NCI-H1417 (cell line): ENCODE data around the gene NASP.

Experiments used
- DNase-seq, 3 experiments: peaks; one replicate each; lab custom pipeline; 2025; lab: John Stamatoyannopoulos, UW

Gene NASP

DNA sequence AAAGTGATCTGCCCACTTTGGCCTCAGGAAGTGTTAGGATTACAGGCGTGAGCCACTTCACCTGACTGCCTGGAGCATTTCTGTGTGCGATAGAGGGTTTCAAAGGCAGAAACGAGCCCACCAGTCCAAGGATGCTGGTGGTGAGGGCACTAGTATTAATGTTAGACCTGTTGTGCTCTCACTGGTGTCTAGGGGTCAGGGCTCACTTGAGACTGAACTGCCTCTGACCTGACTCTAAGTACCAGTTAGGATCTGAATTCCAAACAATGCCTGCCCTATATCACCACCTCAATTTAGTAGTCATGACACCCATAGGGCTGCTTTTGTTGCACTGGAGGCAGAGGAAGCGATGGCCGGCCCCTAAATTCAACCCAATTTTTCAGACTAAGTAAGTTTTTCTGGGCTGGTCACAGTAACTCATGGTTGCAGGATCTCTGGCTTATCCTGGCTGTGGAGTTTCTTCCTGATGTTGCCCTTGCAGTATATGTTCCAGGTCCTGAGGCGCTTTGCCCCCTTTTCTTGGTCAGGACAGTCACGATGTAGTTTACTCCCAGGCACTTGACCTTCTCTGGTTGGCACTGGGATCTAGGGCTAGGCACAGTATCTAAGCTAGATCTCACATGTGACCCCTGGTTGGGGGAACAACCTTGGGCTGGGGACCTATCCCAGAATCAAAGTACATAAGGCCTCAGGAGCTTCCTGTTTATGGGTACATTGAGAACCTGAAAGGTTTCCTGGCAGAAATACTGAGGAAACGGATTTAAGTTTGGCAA is 35.5 kb downstream of the NASP start:
- no peak for DNase-seq

DNA sequence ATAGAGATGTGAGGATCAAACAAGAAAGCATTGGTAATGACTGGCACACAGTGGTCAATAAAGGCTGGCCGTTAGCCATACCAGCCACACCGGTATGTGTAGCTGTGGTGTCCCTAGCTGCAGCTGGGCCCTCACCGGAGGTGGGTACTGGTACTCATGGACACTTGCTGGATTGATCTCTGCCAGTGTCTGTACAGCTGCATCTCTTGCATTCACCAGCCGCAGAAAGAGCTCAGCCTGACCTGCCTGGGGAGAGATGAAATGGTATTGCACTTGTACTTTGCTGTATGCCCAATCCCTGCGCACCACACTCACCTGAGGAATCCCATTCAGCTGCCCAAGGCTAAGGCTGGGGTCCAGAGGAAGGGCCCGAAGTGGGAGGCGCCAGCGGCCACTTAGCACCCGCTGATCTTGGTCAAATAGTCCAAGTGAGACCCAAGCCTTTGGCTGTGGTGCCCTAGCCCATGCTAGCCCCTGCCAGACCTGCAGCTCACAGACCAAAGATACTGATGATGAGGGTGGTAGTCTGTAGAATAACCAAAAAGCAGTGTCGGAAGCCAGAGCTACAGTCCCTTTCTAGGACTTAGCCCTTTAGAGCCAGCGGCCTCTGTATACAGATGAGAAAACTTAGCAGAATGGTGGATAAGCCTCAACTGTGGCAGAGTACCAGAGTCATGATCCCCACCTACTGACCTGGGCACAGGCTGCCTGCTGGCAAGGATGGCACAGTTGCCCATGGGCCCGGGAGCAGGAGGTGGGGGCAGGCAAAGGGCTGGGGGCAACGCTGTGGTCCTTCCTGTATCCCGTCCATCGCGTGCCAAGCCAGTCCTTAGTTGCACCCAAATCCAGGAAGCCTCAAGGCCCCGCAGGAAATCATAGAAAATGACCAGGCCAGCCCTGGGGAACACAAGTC is 37.0 kb downstream of the NASP start:
- DNase-seq, result no peak

DNA sequence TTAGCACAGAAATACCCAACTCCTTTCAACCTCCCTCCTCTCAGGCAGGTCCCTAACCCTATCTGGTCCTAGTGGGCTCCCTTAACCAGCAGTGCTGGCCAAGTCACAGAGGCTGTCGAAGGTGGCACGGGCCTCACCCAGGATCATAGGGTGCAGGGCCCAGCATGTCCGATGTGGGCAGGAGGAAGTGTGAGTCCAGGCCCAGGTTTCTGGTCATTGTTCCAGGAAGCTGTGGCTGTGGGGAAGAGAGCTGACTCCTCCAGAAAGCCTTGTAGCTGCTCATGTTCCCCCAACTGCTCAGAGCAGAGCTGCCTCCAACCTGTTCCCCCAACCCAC is 37.6 kb downstream of the NASP start:
- DNase-seq, result no peak

DNA sequence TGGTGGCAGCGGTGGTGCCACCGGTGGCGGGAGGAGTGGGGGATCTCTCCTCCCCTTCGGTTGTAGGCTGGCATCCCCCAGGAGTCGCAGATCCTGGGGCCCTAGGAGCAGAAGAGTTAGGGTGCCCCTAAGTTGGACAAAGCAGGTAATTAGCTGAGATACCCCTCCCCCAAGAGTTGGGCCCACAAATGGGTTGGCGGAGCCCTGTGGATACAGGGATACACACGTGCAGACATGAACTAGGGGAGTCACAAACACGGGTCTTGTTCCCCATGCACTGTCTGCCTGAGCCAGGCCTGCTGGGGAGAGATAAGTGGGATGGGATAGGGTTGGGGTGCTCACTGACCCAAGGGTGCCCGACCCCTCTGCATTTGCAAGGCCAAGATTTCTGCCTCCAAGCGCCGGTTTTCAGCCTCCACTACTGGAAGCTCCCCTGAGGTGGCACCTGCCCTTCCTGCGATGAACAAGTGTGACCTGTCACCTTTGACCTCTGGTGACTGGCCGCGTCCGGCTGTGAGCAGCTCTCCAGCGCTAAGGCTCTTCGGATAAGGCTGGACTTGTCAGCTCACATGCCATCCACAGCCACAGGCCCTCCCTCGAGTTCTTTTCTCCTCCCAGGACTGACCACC is 38.2 kb downstream of the NASP start:
- DNase-seq, result no peak

DNA sequence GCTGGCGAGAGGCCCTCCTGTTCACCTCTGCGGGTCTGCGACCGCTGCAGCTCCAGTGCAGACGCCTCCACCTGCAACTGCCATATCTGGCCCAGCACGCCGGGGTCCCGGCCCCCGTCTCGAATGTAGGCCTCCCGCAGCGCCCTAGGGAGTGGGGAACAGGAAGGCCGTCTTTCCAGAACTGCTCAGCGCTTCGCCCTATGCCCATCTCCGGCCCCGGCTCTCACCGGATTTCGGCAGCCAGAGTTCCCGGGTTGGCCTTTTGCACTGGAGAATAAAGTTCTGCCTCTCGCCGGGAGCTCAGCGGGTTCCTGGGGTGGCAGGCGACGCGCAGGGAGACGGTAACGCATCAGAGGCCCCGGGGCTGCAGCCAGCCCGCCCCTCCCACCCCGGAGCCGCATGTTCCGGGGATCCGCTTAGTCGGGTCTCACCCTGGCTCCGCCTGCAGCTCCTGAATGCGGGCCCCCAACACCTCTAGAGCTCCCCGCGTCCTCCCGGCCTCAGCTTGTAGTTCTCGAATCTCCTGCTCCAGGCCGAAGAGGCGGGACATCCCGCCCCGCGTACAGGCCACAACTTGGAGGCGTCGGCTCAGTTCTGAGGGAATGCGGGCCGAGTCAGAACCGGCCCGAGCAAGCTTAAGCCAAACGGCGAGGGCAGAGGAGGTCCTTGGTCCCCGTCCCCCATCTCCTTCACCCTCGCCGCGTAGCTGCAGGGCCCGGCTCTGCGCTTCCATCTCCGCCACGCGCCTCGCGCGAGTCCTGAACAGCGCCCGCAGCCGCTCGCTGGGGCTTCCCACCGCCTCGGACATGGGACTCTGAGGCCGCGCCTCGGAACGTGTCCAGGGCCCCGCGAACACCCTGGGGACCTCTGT is 38.9 kb downstream of the NASP start:
- no peak for DNase-seq

DNA sequence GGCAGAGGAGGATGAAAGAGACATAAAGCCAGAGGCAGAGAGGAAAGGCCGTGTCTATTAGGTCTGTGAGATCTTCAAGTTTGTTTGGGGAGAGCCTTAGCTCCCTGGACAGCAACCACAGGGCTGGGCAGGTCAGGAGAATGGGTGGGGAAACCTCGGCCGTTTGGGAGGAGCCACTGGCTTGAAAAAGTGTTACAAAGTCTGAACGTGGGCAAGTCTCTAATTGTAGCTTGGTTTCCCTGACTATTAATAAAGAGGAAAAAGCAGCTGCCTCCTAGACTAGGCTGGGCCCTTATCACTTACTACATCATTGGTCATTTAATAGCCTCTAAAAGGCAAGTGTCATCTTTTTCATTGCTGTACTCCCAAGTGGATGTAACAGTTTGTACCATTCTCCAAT is 40.1 kb downstream of the NASP start, which contains the start of gene CCDC17:
Gene CCDC17 (minus strand): TSS at position 83 of the 400 bp plus-strand sequence. CDS start 145 bp downstream, outside the sequence.
- no peak for DNase-seq

DNA sequence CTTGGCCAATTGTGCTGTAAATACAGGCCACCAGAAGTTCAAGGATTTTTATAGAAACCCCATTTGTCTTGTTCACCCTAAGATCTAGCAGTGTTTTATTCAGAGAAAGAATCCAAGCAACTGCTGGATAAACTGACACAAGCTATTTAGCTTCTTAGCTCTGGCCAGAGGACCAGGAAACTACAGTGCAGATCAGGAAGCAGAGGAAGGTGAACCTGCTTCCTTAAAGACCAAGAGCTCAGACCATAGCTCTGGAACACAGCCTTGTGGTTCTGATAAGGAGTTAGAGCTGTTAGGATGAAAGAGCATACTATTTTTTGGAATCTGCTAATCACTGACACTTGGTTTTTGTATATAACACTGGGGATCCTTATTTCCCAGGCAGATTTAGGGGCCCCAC is 45.2 kb downstream of the NASP start:
- DNase-seq, result no peak

DNA sequence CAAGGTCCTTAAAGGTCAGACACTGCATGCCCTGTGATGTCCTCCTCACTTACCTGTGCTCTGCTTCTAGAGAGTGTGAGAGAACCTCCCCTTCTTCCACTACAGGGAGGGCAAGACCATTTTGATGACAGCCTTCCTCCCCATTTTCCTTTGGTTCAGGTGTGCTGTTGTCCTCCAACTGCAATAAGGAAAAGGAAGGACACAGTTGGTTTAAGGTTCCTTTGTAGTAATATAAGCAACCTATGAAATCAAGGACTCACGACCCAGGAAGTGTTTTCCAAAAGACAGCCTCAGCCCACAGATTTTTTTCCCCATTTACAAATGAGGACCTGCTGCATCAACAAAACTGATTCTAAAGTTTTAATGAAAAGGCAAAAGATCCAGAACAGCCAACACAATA is 46.6 kb downstream of the NASP start:
- no peak for DNase-seq

DNA sequence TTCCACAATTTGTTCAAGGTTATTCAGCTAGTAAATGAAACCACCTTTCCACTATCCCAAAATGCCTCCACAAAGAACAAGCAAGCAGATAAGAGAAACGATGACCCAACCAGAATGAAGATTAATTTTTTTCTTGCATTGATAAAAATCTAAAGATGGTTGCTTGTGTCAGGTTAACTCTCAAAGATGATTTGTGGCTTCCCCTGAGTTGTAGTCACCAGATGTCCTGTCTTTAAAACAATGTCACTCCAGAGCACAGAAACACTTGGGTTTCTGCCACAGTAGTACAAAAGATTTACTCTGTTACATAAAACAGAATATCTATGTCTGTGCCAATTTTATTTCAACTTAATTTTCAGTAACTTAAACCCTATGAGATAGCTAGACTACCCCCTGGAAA is 51.4 kb downstream of the NASP start:
- no peak for DNase-seq

DNA sequence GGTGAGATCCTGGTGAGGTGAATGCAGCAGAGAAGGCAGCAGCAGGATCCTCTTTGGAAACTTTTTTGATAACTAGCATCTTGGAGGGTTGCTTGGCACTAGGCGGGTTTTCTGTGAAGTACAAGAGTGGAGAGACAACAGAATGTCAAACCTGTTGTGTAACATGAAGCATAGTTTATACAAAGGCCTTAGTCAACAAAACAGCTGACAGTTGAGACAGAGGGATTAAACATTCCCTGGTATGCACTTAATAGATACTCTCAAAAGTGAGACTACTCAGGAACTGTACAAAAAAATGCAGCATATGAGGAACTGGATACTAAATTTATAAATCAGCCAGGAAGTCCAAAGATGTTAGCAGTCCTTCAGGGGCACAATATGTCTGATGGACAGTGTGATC is 56.5 kb downstream of the NASP start:
- DNase-seq, result no peak

DNA sequence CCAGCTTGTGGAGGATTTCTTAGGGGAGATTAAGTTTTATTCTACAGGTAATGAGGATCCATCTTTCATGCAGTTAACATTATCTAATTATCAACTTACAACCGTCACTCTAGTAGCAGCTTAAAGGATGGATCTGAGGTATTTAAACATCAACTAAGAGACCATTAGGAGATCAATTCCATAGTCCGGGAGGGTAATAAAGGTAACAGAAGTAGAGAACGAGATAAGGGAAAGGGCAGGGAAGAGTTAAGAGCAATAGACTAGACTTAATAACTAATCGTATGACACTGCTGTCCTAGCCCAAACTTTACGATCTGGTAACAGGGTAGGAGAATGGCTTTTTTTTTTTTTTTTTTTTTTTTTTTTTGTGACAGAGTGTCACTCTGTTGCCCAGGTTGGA is 59.5 kb downstream of the NASP start:
- no peak for DNase-seq

DNA sequence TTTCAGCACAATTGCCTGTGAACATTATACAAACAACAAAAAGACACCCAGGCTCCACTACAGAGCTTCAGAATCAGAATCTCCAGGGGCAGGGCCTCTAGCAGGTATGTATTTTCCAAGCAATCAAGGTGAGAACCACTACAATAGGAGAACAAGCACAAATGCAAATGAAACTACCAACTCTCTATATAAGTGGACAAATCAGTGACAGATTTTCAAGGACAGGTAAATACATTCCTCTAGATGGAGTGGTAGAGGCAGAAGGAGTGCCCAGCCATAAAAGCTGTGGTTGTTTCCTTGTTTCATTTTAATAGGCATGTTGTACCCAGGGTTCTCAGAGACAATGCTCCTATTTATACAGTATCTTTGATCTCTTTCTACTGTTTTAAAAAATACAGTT is 60.1 kb downstream of the NASP start:
- peak in 1 of 3 experiments; percentile 13 for DNase-seq

DNA sequence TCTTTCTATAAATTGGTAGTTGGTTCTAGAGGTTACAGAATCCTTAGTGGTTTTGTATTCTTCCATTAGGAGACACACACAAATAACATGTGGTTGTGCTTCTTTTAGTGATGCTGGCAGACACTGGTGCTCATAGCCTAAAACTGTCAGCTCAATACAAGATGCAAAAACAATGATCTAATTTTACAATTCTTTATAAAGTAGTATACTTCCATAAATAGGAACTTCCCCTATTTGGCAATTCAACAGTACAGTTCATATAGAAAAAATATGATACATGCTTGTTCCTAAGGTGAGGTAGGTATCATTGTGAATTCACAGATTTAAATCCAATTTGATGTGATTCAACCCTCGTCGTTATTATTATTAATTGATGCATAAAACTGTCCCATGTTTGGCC is 60.8 kb downstream of the NASP start:
- no peak for DNase-seq

DNA sequence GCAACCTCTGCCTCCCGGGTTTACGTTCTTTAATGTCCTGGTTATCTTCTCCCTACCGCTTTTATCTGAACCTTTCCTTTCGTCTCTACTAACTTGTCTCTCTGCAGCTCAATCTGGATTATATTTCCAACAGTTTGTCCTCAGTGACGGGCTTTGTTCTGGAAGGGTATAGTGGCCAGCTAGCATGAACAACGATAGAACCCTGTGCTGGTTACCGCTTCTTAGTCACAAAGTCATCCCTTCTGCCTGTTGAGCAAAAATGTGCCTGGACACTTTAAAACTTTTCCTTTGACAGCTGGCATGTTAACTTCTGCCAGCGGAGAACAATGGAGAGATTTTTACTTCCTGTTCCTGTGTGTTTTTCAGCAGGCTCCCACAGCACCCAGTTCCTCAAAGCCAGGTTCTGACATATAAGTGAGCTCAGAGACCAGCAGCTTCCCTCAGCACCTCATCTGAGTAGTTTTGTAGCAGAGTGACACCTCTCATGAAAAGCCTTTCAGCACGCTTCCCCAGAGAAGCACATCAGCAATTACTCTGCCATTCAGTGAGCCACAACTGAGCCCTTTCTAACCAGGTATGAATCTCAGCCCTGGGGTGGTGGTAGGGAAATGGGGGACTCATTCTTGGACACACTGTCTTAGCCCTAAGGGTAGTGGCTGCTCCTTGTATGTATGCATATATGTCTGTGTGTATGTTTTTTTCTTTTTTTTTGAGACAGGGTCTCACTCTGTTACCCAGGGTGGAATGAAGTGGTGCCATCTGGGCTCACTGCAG is 63.6 kb downstream of the NASP start:
- no peak for DNase-seq

DNA sequence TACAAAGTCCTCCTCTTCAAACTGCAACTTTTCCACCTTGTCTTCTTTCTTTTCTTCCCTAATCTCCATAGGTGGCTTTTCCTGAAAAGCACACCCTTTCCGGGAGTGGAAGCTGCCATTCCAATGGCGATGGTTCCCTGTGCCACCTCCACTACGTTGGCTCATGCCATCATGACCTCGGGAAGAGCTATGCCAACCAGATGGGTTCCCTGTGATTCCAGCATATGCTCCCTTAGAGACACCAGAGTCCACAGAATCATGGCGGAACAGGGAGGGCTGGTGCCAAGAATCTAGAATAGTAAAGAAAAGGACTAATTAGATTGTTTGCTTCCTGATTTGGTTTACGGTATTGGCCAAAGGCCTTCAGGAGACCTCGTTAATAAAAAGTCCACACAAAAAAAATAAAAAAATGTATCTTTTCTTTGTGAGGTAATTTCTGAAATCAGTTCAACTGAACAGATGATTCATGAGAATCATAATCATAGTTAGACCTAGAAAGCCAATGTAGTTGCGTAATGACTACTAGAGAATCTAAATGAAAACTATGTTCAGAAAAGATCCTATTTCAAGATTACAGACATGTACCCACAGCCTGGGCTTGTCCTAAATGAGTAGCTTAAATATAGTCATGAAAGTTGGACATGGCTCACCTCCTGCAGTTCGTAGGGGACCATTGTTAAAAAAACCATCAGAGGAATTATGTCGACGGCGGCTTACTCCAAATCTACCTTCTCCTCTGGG is 70.9 kb downstream of the NASP start:
- no peak for DNase-seq

DNA sequence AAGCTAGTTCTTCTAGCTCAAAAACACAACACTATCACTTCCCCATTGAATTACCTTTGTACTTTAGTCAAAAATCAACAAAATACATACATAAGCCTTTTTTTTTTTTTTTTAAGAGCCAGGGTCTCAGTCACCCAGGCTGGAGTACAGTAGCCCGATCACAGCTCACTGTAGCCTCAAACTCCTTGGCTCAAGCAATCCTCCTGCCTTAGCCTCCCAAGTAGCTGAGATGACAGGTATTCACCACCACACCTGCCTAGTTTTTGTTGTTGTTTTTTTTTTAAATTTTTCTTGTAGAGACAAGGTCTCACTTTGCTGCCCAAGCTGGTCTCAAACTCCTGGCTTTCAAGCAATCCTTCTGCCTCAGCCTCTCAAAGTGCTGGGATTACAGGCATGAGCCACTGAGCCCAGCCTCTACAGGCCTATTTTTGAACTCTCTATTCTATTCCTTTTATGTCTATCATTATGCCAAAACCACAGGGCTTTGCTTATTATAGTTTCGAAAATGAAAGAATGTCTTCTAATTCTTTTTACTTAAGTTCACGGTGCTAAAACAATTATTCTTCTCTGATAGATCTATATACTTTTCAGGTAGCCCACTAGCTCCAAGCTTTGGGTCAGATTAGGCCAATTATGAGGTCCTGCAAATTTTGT is 72.9 kb downstream of the NASP start:
- no peak for DNase-seq

DNA sequence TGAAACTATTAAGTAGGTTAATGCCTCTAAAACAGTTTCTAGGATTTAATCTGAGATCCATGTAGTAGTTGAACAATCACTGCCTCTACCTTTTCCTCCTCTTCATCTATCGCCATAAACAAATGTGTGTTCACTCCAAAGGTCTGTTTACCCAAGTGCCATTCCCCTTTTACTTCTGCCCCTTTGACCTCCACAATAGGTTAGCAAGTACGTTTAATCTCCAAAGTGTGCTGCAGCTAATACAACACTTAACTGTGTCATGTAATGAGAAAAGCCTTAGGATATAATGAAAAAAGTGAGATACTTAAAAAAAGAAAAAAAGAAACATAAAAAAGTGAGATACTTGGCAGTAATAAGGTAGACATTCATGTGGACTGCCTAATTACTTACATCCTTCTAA is 74.3 kb downstream of the NASP start:
- no peak for DNase-seq

DNA sequence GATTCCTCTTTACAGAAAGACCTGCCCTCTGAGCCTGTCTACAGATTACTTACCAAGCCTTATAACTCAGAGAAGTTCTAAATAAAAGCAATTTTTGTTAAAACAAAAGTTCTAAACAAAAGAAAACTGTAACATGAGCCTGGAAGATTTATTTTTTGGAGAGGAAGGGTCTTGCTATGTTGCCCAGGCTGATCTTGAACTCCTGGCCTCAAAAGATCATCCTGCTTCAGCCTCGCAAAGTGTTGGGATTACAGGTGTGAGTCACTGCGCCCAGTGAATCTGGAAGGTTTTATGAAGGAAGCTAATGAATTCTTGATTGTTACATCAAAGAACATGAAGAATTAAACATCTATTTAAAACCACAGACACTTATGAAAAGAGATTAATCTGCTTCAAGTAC is 75.4 kb downstream of the NASP start:
- DNase-seq, result no peak

DNA sequence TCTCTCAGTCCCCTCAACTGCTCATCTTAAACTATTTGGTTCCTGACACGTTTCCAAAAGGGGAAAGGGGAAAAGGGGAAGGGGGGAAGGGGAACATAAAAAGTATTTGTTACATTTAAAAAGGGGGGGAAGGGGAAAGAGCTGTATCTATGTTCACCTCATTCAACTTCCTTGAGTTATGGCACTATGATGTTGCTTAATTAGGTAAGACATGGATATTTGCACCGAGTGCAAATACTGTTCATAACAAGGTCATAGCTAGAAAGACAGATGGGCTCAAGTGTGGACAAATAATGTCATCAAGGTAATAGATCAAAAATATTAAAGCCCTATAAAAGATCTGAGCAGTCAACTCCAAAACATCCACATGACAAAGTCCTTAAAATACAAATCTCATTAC is 76.5 kb downstream of the NASP start:
- no peak for DNase-seq

DNA sequence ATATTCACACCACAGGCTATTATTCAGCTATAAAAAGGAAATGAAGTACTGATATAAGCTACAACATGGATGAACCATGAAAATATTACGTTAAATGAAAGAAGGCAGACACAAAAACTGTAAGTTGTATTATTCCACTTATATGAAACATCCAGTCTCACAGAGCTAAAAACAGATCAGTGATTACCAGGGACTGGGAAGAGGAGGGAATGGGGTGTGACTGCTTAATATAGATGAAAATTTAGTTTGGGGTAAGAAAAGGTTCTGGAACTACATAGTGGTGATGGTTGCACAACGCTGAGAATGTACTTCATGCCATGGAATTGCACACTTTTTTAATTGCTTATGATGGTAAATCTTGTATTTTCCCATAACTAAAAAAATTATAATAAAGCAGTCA is 83.0 kb downstream of the NASP start:
- no peak for DNase-seq
